Left renal cortex interstitium (tissue), 4 donors: ENCODE data around the gene GNAS-AS1. TPM values are rescaled to one million over a fixed set of nuclear protein-coding genes. Genes with fewer than 3 reads are reported as not detected.

ENCODE experiments used
- DNase-seq, 4 donors: peaks; one replicate each; pipeline ENCODE4 v3.0.0-alpha.2; 2013; ENCODE audit warnings: low read depth in 4 of 4, low spot score in 2 of 4, missing footprints in 1 of 4
- polyA plus RNA-seq, 4 donors: library from polyadenylated mRNA; unstranded; fragments of 120-200 nt; gene quantifications; one replicate each; pipeline ENCODE4 v1.2.1, GENCODE V29; 2013; ENCODE audit not compliant: insufficient read length in 4 of 4

GNAS-AS1 gene
- polyA plus RNA-seq, 4 donors: 0.64 to 2.1 (median 1.3) TPM

DNA sequence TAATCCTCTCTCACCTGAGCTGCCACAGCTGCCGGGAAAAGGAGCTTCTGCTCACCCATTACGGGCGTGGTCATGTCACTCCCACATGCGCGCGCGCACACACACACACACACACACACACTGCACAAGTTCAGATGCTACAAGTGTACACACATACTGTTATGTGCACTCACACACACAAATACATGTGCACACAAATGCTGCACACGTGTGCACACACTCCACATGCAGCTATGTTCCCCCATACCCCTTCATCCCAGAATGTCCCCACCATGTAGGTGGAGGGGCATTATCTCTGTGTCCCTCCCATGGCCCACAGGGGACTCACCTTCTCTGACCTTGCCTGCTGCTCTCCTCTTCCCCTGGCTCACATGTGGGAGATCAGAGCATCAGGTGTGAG lies 37.3 kb downstream of the GNAS-AS1 start:
- no peak for DNase-seq

GRCh38 chr20:58811334-58811733 lies 39.4 kb downstream of the GNAS-AS1 start:
- DNase-seq: no peak

- DNase-seq: no peak
Observed at GRCh38 chr20:58810879-58811250, 39.8 kb downstream of the GNAS-AS1 start.

DNA sequence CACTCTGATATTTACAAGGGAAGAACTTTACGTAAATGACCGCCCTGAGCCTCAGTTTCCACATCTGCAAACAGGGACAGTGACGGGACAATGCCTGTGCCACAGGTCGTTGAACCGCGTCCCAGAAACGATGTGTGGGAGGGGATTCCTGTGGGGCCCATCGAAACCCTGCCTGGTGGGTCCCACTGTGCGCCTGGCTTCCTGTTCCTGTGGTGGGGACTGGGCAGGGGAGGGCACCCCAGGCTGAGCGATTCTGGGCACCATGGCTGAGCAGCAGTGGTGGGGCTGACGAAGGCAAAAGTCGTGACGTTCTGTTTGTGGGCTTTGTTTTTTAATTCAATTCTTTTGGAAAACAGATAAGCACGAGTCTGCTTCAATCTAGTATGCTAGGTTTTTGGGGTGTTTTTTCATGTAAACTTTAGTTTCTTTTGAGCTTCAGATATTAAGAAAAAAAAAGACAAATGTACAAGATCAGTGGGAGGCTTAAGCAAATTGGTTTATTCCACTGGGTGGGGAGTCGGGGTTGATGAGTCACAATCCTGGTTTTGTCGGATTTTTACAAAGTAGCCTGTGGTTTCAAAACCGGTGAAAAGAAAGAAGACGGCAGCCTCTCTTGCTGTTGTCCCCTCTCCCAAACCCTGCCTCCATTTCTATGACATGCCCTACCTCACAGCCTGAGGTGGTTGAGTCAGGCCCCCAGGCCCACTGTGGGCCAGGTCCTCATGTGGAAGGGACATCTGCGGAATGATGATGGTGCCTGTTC lies 40.4 kb downstream of the GNAS-AS1 start:
- DNase-seq: no peak

DNA sequence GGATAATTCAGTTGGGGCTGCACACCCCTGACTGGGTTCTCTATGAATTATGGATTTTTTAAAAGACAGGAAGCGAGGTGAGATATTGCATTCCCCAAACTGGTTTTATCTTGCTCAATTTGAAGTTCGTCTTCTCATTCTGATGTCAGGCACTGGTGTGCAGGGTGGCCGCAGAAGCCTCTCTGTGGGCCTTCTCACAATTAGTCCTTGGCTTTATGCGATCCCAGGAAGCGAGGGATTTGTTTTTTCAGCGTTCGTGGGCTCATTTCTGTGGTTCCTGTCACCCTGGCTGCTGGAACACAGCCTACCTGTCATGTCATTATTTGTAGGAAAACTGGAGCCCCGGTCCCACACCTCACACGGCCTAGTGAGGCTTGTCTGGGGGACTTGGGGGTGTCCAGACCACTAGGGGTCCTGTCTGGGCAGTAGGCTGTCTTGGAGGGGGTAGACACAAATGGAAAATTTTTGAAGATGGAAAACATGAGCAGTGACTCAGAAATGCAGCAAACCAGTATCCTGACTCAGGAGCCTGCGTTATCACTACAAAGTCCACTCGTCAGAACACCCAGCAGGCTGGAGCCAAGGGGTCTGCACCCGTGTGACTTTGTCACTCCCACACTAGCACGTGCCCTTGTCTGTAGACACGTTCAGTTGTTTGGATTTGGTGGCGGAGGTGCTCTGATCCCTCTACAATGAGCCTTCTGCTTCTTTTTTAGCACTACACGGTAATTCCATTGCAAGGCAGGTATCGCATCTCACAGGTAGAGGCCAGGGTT lies 42.2 kb downstream of the GNAS-AS1 start:
- DNase-seq: no peak

GRCh38 chr20:58807801-58808200 lies 42.9 kb downstream of the GNAS-AS1 start:
- no peak for DNase-seq

DNA sequence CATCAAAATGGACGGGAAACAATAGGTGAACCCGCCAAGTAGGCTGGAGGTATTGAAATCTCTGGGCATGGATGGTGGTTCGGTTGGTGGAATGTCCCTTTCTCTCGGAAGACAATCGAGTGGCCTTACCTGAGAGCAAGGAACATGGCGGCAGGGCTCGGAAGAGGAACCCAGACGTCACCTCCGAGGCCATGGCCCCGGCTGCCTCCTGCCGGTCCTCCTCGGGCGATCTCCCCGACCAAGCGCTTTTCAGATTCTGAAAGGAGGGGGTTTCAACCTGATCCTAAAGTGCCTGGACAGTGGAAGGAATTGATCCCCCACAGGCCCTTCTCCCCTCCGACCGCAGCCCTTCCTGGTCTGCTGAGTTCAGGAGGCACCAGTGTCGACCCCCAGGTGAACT lies 47.2 kb downstream of the GNAS-AS1 start:
- DNase-seq: no peak

- DNase-seq: no peak
Observed at GRCh38 chr20:58802061-58802460, 48.6 kb downstream of the GNAS-AS1 start.

DNA sequence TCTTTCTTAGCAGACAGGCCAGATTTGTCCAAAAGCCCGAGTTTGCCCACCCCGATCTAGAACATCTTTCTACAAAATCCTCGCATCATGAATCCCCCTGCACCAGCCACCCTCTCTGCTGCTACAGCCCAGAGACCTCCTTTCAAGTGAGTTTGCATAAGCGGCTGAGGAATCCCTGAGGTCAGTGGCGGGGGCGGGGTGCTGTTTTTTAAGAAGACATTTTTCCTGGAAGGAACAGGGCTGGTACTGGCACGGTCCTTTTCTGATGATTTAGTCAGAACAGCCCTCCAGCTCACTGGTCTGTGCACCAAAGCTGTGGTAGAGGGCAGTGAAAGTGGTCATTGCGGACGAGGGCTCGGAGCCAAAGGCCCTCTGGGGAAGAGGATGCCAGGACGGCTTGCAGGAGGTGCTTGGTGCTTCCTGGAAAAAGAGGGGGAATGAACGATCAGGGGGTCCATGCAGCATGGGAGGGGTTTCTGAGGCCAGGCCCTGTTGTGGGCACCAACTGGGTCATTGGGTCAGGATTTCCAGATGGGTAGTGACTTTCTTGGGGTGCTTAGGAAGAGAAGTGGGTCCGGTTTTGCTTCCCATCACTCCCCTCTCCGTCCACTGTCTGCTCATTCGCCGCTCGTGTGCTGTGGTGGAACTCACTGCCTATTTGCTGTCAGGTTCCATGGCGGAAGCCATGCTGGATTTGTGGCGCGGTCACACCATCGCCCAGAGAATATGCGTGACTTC lies 50.4 kb downstream of the GNAS-AS1 start:
- DNase-seq: no peak

DNA sequence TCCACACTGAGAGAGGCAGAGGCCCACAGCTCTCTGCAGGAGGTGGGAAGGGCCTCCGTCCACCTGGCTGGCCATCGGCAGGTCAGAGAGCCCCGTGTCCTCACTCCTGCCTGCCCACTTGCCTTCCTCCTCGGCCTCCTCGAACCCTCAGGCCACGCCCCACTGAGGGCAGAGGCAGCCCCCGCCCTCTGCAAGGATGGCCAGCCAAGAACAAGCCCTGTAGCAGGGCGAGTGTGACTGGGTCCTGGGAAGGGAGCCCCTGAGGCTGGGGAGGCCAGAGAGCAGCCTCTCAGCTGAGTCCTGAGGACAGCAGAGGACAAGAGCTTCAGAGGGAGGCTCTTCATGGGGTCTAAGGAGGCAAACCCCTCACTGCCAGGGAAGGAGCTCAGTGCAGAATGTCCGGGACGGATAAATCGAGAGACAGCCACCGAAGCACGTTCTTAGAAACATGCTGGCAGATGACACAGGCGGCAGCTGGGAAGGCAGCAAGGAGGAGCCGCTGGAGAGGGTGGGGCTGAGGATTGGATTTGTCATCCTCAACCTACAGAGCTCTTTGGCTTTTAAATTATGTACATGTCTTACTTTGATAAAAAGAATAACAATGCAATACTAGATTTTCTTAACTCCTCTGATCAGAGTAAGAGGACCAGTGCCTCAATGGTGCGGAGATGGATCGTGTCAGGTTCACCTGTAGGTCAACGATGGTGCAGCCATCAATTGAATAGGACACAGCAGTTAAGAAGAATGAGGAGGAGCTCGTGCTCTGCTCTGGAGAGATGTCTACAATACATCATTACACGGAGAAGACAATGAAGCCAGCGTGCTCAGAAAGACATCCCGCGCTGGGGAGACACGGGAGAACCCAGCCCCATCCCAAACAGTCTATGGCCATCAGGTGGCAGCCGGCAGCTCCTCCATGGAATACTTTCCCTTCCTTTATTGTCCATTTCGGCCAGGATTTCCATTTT lies 53.0 kb downstream of the GNAS-AS1 start:
- no peak for DNase-seq

DNA sequence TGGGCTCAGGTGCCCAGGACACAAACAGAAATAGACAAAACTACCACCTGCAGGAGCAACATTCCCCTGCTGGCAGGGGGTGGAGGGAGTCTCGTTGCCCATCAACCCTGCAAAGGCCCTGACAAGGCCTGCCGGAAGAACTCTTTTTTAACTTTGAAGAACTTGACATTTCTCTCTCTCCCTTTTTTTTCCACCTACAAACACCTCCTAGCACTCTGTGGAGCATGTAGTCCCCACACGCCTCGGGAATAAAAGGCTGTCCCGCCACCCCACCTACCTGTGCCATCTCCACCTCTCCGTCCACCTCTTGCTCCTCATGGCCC lies 54.8 kb downstream of the GNAS-AS1 start:
- no peak for DNase-seq

- no peak for DNase-seq
Observed at GRCh38 chr20:58795181-58795922, 55.4 kb downstream of the GNAS-AS1 start.

DNA sequence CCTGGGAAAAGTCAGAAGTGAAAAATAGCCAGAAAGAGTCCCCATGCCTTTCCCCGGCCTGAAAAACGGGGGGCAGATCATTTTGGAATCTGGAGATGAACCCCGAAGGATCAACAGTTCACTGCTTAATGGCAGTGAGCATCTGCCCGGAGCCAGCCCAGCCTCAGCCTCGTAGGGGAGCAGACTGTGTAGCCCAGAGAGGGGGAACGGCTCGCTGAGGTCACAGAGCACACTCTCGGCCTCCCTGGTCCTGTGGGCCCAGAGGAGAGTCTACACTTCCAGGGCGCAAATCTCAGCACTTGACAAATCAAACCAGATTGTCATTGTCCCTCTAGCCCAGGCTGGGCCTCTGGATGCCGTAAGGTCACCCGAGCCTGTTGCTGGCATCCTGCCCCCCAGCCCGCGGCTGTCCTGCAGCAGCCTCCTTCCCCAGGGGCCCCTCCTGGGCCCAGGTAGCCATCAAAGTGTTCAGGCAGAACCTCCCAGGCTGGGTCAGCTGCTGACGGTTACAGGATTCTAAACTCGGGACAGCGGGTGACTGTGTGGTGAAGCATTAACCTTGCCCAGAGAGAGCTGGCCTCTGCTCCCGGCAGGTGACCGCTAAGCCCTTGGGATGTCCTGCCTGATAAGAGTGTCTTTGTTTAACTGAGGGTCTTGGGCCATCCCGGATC lies 56.1 kb downstream of the GNAS-AS1 start:
- DNase-seq: no peak

- no peak for DNase-seq
Observed at GRCh38 chr20:58793512-58794420, 56.9 kb downstream of the GNAS-AS1 start.

GRCh38 chr20:58792426-58792825 lies 58.3 kb downstream of the GNAS-AS1 start:
- no peak for DNase-seq

DNA sequence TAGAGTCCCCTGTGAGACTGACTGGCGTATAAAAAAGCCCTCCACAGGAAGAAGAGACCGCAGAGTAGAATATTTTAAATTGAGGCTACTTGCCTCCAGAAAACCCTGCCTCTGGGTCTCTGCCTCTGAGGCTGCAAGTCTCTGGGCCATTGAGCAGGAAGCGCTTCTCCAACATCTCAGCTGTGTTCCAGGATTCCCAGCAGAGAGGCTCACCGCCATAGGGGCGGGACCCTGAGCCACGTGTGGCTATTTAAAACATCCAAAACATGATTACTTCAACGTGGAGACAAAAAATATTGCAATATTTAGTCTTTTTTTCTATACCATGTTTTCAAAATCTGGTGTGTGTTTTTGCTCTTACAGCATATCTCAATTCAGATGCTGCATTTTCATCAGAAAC lies 59.4 kb downstream of the GNAS-AS1 start:
- no peak for DNase-seq

GRCh38 chr20:58790454-58790853 lies 60.2 kb downstream of the GNAS-AS1 start:
- no peak for DNase-seq

GRCh38 chr20:58788896-58789544 lies 61.7 kb downstream of the GNAS-AS1 start:
- DNase-seq: no peak
